Suprapubic skin (tissue), 4 donors: ENCODE measurements around the gene ARAP3.

Source experiments
- CTCF ChIP-seq, 2 donors: fragments of 200-600 bp in 1 of 2; fragments of 450-650 bp in 1 of 2; sonication (generic) in 1 of 2; IDR thresholded peaks; one replicate each; pipeline ENCODE4 v1.5.1; 2016 to 2019; ENCODE audit warnings: antibody characterized with exemption in 2 of 2, mild to moderate bottlenecking in 1 of 2, moderate library complexity in 1 of 2
- EP300 ChIP-seq: sonication (generic); formaldehyde crosslinking; IDR thresholded peaks from one replicate; pipeline ENCODE4 v1.6.1; 2017; ENCODE audit warnings: antibody characterized with exemption
- POLR2A ChIP-seq, 2 donors: fragments of 450-650 bp; IDR thresholded peaks; one replicate each; pipeline ENCODE4 v1.6.1; 2017; ENCODE audit warnings: antibody characterized with exemption in 2 of 2, mild to moderate bottlenecking in 2 of 2, moderate library complexity in 2 of 2
- POLR2AphosphoS5 ChIP-seq, 3 donors: sonication (generic); formaldehyde crosslinking; IDR thresholded peaks; one replicate each; pipeline ENCODE4 v1.6.1; 2017; ENCODE audit warnings: antibody characterized with exemption in 3 of 3

- TF ChIP-seq CTCF (IDR thresholded peaks at IDR 0.05) (peak; percentile 33 to 89), POLR2A (IDR thresholded peaks at IDR 0.05) (no peak), POLR2AphosphoS5 (IDR thresholded peaks at IDR 0.05) (no peak), EP300 (no peak)
Measured at GRCh38 chr5:141664733-141665461, 17.1 kb downstream of the ARAP3 start.
